Cerebellar nuclear complex (tissue), 1 donor: ENCODE data around the gene SLFN12L.

ENCODE experiments used
- DNase-seq, 2 experiments: peaks; one replicate each; lab custom pipeline; 2025; lab: John Stamatoyannopoulos, UW

SLFN12L gene

DNA sequence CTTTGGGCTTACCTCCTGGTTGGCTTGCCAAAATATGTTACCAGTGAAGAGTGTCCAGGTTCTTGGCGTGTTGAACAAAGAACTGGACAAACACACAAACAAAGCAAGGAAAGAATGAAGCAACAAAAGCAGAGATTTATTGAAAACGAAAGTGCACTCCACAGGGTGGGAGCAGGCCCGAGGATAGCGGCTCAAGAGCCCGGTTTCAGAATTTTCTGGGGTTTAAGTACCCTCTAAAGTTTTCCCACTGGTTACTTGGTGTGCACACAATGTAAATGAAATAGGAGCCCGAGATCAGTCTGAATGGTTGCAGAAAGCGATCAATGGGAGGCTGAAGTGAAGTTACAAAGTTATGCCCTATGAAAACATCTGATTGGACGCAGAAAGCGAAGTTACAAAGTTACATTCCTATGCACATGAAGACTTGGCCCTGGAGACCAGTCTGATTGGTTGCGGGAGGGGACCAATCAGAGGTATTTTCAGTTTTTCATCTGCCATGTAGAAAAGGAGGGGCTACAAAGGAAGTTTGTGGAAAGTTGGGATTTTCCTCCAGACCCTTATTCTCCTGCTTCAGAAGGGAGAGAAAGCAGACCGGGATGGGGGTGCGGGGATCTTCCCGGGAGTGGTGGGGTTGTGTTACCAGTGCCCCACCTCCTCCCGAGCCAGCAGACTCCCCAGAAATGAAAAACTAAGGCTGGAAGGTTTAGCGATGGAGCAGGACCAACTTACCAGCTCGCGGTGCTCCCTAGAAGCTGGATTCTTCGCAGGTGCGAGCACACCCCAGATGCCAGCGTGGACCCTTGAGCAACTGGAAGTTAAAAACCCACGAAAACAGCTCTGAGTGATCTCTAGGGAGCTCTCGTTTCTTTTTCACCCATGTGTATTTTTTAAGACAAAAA is 105.1 kb downstream of the SLFN12L start, which contains the start of gene SLFN12:
SLFN12 (minus strand) TSS at position 325 of the 899 bp plus-strand sequence. CDS start 9,472 bp downstream, outside the sequence.
- DNase-seq, result no peak

DNA sequence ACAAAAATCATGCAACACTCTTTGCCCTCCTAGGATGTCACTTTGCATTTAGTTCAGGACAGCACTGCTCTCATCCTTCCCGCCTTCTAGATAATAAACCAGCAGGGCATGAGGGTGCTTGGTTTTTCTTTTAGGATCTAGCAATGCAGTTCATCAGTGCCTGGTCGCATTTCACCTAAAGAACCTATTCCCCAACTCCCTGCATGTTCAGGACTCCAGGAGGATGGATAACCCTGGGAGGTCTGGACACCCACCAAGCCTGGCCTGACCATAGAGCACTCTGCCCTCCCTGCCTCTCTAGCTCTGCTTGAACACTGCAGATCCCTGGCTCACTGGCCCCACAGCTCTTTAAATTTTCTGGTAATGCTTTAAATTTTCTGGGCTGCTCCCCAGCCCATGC is 107.8 kb downstream of the SLFN12L start:
- no peak for DNase-seq

DNA sequence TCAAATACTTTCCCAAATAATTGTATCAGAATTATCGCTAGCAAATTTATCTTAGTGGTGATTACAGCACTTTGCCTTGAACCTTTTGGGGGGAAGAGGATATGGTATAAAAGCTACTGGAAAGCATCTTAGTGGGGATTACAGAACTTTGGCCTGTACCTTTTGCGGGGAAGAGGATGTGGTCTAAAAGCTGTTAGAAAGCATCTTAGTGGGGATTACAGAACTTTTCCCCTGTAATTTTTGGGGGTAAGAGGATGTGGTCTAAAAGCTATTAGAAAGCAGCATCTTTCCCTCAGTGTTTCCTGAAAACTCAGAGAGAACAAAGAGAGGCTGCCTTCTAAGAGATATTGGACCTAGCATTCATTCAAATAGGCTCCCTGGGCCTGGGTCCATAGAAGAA is 109.2 kb downstream of the SLFN12L start:
- no peak for DNase-seq

DNA sequence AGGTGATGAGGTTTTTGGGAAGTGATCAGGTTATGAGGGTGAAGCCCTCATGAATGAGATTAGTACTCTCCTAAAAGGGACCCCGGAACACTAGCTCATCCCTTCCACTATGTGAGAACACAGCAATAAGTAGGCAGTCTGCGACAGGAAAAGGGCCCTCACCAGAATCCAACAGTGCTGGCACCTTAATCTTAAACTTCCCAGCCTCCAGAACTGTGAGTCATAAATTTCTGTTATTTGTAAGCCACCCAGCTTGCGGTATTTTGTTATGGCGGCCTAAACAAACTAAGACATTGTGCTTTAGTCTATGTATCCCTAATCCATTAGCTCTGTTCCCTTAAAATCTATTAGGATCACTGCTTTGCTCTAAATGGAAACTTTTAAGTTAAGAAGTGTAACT is 113.7 kb downstream of the SLFN12L start:
- DNase-seq, result no peak
